ENCODE results near the gene EIF4E2.

Gene EIF4E2

GRCh38 chr2:232508251-232508650, 42.2 kb upstream of the EIF4E2 start:
- Mint-ChIP-seq H3K4me1 (peaks cover 25% of the 10 kb centered on the region), H3K27me3 (ENCODE audit: low read depth) (peaks cover 79% of the 10 kb centered on the region), H3K27ac (no peak overlapping the region), H3K4me3 (no peak overlapping the region), H3K36me3 (ENCODE audit: low read depth) (no peaks in the 10 kb centered on the region), H3K9me3 (no peaks in the 10 kb centered on the region)
- no peak for TF ChIP-seq CTCF (IDR thresholded peaks at IDR 0.05; ENCODE audit: unreplicated experiment in 3 of 3)

- Mint-ChIP-seq H3K4me3 (no peak overlapping the region), H3K9me3 (no peaks in the 10 kb centered on the region), H3K27me3 (ENCODE audit: low read depth) (peaks cover 67% of the 10 kb centered on the region), H3K27ac (no peak overlapping the region), H3K4me1 (peaks cover 26% of the 10 kb centered on the region), H3K36me3 (ENCODE audit: low read depth) (no peaks in the 10 kb centered on the region)
- TF ChIP-seq CTCF (IDR thresholded peaks at IDR 0.05; ENCODE audit: unreplicated experiment in 3 of 3) = no peak
Measured at GRCh38 chr2:232511336-232511890, 39.1 kb upstream of the EIF4E2 start.

- Mint-ChIP-seq H3K27me3 (ENCODE audit: low read depth) (peaks cover 68% of the 10 kb centered on the region), H3K4me1 (peaks cover 33% of the 10 kb centered on the region), H3K4me3 (no peak overlapping the region), H3K36me3 (ENCODE audit: low read depth) (no peaks in the 10 kb centered on the region), H3K9me3 (no peaks in the 10 kb centered on the region), H3K27ac (no peak overlapping the region)
- no peak for TF ChIP-seq CTCF (IDR thresholded peaks at IDR 0.05; ENCODE audit: unreplicated experiment in 3 of 3)
Measured at GRCh38 chr2:232512602-232513001, 37.9 kb upstream of the EIF4E2 start.

- Mint-ChIP-seq H3K4me1 (peaks cover 35% of the 10 kb centered on the region), H3K4me3 (no peak overlapping the region), H3K9me3 (no peaks in the 10 kb centered on the region), H3K36me3 (ENCODE audit: low read depth) (no peaks in the 10 kb centered on the region), H3K27ac (no peak overlapping the region), H3K27me3 (ENCODE audit: low read depth) (peaks cover 70% of the 10 kb centered on the region)
- no peak for TF ChIP-seq CTCF (IDR thresholded peaks at IDR 0.05; ENCODE audit: unreplicated experiment in 3 of 3)
Measured at GRCh38 chr2:232513353-232513752, 37.1 kb upstream of the EIF4E2 start.

GRCh38 chr2:232515639-232516038, 34.9 kb upstream of the EIF4E2 start:
- H3K4me3 Mint-ChIP-seq = peak overlapping the region in 1 of 3 experiments; percentile 33
- H3K4me1 Mint-ChIP-seq = peaks cover 45% of the 10 kb centered on the region
- H3K27me3 Mint-ChIP-seq (ENCODE audit: low read depth) = peaks cover 71% of the 10 kb centered on the region
- no peaks in the 10 kb centered on the region for H3K36me3 Mint-ChIP-seq (ENCODE audit: low read depth)
- no peak for TF ChIP-seq CTCF (IDR thresholded peaks at IDR 0.05; ENCODE audit: unreplicated experiment in 3 of 3)
- no peaks in the 10 kb centered on the region for H3K9me3 Mint-ChIP-seq
- no peak overlapping the region for H3K27ac Mint-ChIP-seq

GRCh38 chr2:232516551-232516950, 33.9 kb upstream of the EIF4E2 start:
- Mint-ChIP-seq H3K4me3 (no peak overlapping the region), H3K27ac (no peak overlapping the region), H3K9me3 (no peaks in the 10 kb centered on the region), H3K27me3 (ENCODE audit: low read depth) (peaks cover 73% of the 10 kb centered on the region), H3K4me1 (peaks cover 45% of the 10 kb centered on the region), H3K36me3 (ENCODE audit: low read depth) (no peaks in the 10 kb centered on the region)
- TF ChIP-seq CTCF (IDR thresholded peaks at IDR 0.05; ENCODE audit: unreplicated experiment in 3 of 3) = no peak
